ENCODE results near the gene UNC13C.

UNC13C gene

DNA sequence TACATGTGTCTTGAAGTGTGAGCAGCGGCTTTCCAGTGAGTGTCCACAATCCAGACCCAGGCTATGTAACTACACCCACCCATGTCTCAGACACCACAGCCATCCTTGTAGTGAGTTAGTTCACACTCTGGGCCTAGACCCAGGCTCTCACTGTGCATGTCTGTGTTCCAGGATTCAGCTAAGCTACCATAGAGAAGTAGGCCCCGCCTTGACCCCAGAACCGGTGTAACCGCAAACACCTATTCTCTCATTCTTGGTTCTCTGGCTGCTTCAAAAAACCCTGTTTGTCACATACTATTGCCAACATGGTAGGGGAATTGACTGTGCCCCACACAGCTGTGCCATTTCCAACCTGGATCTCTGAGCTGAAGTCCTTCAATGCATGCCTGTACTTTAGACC lies 657.9 kb downstream of the UNC13C start:
- no peak for DNase-seq (ENCODE audit: low read depth in 2 of 3, low spot score in 2 of 3)

DNA sequence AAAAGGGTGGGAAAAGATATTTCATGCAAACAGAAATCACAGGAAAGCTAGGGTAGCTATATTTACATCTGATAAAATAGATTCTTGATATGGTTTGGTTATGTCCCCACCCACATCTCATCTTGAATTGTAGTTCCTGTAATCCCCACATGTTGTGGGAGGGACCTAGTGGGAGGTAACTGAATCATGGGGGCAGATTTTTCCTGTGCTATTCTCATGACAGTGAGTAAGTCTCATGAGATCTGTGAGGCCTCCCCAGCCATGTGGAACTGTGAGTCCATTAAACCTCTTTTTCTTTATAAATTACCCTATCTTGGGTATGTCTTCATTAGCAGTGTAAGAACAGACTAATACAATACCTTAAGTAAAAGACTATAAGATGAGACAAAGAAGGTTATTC lies 660.4 kb downstream of the UNC13C start:
- no peak for DNase-seq (ENCODE audit: low read depth in 2 of 3, low spot score in 2 of 3)

DNA sequence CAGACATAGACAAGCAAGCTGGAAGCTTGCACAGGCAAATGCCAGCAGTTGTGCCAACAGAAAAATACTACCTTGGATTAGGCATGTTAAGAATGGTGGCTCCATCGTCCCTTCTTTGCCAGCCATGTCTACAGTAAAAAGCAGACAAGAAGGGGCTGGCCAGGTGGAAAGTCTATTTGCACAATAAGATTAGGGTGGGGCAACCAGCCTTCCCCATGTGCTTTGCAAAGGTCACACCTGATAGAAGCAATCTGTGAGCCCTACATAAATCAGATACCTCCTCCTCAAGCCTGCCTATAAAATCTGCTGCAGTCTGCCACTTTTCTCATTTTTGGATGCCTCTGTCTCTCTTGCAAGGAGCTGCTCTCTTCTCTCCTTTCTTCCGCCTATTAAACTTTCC lies 662.6 kb downstream of the UNC13C start:
- DNase-seq (ENCODE audit: low read depth in 2 of 3, low spot score in 2 of 3): no peak

DNA sequence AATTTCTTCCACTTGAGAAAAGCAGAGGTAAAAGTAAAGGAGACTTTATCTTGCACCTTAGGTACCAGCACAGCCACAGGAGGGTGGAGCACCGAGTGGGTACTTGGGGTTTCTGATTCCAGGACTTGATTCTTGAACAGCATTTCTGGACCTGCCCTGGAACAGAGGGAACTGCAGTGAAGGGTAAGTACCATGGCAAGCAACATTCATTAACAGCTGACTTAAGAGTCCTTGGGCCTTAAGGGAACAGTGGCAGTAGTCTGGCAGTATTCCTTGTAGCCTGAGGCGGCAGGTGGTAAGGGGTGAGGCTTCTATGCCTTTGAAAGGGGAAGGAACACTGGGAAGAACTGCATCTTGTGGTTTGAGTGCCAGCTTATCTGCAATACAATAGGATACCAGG lies 666.6 kb downstream of the UNC13C start:
- DNase-seq (ENCODE audit: low read depth in 2 of 3, low spot score in 2 of 3): no peak

DNA sequence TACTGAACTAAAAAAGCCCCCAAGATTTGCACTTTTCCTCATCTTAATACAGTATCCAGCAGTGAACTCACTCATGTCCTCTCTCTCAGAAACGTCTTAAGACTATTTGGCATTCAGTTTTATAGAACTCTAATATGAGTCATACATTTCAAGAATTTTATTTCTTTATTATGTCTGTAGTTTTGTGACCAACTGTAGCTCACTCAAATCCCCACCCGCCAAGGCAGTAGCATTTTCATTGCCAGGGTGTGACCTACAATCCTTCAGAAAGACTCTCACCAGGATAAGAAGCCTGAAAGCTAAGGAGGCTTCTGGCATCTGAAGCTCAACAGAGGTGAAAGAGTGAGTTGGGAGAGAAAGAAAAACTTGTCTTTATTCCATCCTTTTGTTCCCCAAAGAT lies 681.4 kb downstream of the UNC13C start:
- no peak for DNase-seq (ENCODE audit: low read depth in 2 of 3, low spot score in 2 of 3)

DNA sequence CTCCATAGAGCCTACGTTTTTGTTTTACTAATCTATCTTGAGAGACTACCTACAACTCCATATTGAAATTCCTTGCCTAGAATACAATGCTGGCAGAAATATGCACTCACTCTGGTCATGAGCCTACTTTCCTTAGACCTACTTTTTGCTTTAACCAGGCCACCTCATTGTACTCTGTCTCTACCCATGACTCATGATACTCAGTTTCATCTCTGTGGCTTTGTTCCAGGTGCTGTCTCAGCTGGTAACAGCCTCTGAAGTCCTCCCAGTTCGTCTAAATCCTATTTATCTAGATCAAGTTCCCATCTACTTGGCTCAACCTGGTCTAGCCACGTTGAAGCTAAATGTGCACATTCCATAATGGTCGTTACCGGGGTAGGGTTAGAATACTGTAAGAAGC lies 682.1 kb downstream of the UNC13C start:
- DNase-seq (ENCODE audit: low read depth in 2 of 3, low spot score in 2 of 3): no peak

DNA sequence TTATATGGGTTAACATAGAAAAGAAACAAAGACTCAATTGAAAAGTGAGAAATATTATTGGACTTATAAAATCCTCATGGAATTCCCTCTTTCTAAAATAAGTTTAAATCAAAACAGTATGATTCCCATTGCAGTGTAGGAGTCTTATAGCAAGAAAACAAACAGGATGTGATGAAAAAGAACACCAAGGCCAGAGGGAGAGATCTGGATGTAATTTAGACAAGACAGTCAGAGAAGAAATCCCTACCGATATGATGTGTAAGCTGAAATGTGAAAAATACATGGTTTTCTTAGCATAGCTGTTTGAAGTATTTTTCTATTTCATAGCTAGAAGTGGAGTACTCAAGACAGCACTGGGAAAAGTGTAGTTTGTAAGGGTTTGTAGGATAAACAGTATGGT lies 697.0 kb downstream of the UNC13C start:
- no peak for DNase-seq (ENCODE audit: low read depth in 2 of 3, low spot score in 2 of 3)

DNA sequence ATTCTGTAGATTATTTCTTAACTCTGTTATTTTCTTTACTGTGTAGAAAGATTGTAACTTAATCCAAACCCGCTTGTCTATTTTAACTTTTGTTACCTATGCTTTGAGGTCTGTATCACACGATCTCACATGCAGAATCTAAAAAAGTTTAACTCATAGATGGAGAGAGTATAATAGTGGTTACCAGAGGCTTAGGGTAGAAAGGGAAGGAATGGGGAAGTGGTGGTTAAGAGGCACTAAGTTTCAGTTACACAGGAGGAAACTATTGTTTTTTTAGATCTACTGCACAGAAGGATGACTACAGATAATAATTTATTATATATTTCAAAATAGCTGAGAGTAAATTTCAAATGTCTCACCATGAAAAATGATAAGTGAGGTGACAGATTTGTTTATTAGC lies 703.3 kb downstream of the UNC13C start:
- no peak for DNase-seq (ENCODE audit: low read depth in 2 of 3, low spot score in 2 of 3)
